HG03045 (cell line): ENCODE results near the gene TUBB3.
"Not testable (repeated sequence)": the region's sequence is repeated elsewhere in the genome, so short reads cannot be mapped to it uniquely, and the experiment has no call there.

ENCODE experiments used
- ATAC-seq: cut with Tn5 transposase; IDR thresholded peaks from one replicate; pipeline ENCODE4 v1.9.1; 2021; ENCODE audit warnings: mild to moderate bottlenecking, moderate library complexity; ENCODE audit not compliant: unreplicated experiment

The TUBB3 gene

DNA sequence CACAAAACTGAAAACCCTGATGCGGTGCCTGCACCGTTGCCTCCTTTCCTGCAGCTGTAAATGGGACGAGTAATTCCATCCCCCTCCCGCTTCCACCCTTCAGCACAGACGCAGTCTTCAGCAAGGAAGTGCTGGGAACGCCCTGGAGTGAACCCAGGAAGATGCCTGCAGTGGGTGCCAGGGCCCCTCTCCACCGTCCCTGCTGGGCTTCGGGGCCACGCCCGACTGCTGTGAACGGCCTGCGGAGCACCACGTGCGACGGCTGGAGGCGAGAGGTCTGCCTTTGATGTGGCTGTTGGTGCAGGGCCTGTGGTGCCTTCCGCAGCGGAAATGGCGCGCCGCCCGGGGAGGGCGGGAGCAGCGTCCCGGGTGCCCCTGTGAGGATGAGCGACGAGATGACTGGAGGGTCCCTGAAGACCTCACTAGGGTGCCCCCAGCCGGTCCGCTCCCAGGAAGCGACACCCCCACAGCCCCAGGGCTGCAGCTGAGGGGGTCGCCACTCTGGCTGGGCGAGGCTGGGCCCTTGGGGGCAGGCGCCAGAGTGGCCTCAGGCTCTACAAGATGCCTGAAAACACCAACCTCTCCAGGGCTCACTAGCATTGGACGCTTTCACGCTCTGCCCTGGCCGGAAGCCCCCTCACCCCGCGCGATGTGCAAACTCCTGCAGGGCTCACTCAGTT is 5.2 kb upstream of the TUBB3 start:
- peak; percentile 68 for ATAC-seq

DNA sequence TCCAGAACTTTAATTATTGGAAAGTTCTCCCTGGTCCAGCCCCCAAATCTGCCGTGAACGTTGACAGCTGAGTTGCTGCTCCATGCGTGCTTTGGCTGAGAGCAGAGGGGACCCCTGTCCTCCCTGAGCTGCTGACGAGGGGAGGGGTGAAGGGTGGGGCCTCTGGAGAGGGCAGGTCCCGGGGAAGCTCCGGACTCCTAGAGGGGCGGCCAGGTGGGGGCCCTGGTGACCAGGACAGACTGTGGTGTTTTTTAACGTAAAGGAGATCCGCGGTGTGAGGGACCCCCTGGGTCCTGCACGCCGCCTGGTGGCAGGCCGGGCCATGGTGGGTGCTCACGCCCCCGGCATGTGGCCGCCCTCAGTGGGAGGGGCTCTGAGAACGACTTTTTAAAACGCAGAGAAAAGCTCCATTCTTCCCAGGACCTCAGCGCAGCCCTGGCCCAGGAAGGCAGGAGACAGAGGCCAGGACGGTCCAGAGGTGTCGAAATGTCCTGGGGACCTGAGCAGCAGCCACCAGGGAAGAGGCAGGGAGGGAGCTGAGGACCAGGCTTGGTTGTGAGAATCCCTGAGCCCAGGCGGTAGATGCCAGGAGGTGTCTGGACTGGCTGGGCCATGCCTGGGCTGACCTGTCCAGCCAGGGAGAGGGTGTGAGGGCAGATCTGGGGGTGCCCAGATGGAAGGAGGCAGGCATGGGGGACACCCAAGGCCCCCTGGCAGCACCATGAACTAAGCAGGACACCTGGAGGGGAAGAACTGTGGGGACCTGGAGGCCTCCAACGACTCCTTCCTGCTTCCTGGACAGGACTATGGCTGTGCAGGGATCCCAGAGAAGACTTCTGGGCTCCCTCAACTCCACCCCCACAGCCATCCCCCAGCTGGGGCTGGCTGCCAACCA is 4.4 kb upstream of the TUBB3 start, which contains the start of gene MC1R:
Gene MC1R (plus strand): TSS at position 410 of the 895 bp plus-strand sequence. CDS start 397 bp downstream, at position 807.
- ATAC-seq = no peak

DNA sequence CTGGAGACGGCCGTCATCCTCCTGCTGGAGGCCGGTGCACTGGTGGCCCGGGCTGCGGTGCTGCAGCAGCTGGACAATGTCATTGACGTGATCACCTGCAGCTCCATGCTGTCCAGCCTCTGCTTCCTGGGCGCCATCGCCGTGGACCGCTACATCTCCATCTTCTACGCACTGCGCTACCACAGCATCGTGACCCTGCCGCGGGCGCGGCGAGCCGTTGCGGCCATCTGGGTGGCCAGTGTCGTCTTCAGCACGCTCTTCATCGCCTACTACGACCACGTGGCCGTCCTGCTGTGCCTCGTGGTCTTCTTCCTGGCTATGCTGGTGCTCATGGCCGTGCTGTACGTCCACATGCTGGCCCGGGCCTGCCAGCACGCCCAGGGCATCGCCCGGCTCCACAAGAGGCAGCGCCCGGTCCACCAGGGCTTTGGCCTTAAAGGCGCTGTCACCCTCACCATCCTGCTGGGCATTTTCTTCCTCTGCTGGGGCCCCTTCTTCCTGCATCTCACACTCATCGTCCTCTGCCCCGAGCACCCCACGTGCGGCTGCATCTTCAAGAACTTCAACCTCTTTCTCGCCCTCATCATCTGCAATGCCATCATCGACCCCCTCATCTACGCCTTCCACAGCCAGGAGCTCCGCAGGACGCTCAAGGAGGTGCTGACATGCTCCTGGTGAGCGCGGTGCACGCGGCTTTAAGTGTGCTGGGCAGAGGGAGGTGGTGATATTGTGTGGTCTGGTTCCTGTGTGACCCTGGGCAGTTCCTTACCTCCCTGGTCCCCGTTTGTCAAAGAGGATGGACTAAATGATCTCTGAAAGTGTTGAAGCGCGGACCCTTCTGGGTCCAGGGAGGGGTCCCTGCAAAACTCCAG is 3.4 kb upstream of the TUBB3 start:
- ATAC-seq = no peak

DNA sequence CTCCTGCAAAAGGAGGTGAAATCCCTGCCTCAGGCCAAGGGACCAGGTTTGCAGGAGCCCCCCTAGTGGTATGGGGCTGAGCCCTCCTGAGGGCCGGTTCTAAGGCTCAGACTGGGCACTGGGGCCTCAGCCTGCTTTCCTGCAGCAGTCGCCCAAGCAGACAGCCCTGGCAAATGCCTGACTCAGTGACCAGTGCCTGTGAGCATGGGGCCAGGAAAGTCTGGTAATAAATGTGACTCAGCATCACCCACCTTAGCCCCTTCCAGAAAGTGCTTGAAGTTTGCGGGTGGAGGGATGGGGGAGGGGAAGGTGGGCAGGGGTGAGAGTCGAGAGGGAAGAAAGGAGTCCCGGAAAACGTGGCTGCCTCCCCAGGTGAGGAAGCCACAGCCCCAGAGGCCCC is 2.4 kb upstream of the TUBB3 start:
- no peak for ATAC-seq

DNA sequence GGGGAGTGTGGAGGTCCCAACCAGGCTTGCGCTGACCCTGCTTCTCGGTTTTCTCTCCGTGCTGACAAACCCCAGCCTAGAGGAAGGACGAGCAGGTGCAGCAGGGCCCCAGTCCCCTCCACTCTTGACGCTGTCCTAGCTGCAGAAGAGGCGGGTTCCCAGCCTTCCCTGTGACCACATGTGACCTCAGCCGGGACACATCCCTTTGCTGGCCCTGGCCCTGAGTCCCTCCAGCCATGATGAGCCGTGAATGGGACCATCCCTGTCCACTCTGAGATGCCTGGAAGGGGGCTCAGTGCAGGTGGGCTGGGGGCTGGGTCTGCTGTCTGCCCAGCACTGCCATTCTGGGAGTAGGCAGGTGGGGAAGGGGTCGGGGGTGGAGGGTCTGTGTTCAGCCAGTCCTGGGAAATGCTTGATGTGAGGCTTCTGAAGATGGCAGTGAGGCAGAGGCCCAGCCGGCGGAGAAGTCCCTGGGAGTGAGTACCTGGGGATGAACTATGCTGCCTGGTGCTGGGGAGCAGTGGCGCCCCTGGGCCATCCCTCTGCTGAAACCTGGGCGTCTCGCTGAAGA is 1.9 kb upstream of the TUBB3 start:
- ATAC-seq = no peak

DNA sequence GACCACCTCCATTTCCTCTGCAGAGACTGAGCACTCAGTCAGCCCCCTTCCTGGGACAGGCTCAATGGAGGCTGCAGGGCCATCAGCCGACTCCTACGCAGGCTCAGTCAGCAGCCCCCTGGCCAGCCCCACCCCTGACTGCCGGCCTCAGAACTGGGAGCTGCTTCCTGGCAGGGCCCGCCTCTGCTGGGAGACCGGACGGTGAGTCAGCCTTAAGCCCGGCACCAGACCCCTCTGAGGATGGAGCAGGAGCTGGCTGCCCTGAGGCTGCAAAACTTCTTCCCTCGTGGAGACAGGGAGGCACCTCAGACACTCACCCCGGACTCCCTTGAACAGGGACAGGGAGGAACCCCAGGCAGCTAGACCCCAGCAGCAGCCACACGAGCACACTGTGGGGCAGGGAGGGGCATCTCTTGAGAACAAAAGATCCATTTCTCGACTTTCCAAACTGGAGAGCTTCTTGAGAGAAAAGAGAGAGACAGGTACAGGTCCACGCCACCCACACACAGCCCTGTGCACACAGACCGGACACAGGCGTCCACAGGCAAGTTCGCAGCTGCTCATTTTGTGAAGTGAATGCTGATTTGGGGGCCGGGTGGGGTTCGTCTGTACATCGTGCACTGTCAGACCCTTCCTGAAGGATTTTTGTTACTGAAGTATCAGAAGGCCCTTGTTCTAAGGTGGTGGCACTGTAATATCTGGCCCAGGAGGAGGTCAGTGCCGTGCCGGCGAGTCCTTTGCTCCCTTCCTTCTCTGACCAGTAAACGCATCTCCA is 1.3 kb upstream of the TUBB3 start:
- ATAC-seq = no peak

DNA sequence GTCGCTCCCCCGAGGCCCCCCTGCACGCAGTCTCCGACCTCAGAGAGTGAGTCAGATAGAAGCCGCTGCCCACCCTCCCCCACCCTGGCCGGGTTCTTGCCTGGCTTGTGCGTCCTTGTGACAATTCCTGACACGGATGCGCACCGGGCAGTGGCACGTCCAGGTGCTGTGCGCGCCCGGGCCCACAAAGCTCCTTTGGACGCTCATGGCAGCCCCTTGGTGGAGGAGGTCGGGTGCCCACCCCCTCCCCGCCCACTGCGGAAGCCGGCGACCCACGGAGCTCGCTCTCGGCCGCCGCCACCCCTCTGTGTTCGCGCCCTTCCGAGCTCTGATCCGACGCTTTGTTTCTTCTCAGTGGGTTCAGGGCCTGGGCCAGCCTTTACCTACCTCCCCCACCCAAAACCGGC is 662 bp upstream of the TUBB3 start:
- no peak for ATAC-seq

DNA sequence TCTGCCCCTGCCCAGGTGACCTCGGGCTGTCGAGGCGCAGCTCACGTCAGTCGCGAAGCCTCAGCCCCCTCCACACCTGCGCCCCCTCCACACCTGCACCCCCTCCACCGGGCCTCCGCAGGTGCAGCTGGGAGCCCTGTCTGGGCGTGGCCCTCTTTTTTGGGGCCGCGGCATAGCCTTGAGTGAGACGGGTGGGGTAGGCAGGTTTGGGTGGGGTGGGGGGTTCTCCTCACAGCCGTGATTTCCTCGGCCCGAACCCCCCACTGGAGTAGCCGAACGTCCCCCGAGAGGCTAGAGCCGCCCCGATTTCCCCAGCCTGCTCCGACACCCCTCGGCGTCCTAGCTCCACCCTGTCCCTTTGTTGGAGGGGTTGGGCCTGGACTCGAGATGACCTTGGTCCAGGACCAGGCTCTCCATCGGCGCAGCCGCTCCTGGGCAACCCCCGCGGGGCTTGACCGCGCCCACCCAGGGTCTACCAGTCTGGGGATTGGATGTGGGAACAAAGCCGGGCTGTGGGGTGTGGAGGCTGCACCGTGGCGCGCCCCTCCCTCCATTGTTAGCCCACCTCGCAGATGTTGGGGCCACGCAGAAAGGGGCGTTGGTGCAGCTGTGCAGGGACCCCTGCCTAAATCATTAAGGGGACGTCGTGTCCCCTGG is 626 bp downstream of the TUBB3 start:
- no peak for ATAC-seq

DNA sequence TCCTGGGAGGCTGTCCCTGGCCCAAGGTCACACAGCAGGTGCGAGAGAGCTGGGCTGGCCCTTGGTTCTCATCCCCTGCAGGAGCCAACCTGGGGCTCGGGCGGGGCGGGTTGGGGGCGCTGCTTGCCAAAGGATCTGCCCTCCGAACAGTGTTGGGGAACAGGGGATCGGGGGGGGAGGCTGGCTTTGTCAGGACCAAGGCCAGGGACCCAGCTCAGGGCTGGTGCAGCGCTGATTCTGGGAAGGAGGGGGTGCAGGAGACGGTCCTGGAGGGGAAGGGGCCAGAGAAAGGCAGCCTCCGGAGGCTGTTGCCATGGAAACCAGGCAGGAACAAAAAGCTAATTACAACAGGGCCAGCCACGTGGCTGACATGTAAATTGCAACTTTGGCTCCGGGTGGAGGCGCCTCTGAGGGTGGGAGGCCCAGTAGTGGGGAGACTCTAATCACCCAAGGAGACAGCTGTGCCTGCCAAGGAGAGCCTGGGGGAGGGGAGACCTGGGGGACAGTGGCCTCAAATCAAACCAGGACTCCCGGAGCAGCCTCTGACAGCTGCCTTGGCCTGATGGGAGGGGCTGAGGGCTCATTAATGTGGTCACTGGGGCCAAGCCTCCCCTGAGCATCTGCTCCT is 1.3 kb downstream of the TUBB3 start:
- no peak for ATAC-seq

DNA sequence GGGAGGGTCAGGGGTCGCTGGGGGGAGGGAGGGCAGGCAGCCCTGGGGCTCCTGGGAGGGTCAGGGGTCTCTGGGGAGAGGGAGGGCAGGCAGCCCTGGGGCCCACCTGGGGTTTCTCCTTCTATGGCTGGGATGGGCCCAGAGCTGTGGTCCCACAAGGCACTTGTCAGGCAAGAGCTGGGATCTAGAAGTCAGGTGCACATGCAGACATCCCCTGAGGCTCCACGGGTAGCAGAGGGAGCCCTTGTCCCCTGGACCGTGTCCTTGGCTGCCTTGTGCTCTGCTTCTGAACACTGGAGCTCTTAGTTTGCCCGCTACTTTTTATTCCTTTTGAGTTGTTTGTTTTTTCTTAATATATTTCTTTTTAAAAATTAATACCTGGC is 1.8 kb downstream of the TUBB3 start:
- ATAC-seq = no peak

DNA sequence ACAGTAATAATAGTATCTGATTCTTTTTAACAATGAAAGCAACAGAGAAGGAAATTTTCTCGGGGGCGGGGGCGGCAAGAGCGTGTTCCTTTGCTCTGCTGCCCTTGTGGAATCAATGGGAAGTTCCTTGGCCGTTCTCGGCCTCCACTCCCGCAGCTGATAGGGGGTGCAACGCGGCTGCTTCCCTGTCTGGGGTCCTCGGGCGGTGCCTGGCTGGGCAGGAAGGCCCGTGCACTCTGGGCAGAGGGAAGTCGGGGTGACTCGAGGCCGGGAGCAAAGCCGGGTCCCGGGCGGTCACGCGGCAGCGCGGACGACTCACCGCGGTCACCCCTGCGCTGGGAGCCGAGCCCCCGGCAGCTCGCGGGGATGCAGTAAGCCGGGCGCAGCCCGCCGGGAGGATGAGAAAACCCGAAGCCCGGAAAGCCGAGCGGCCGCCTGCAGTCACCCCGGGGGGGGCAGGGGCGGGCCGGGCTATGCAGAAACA is 2.5 kb downstream of the TUBB3 start:
- peak; percentile 11 for ATAC-seq

DNA sequence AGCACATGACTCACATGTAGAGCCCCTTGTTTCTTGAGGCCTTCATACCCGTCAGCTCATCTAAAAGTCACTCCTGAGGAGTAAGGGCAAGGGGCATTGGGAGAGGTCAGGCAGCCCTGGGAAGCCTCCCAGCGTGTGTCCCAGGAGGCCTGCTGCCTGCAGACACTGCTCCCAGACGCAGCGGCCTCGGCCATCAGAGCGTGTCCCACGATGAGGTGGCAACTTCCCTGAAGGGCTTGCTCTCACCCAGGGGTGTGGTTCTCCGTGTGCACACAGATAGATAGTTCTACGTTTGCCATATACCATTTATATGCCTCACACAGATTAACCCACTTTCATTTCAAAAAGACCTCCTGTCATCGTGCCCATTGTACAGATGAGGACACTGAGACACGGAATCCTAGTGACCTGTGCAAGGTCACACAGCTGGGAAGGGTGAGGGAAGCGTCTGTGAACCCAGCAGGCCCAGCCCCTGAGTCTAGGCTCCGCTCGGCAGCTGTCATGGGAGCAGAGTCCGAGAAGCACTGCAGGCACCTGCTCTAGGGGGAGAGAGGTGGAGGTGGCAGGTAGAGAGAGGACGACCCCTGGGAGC is 8.3 kb downstream of the TUBB3 start:
- no peak for ATAC-seq

DNA sequence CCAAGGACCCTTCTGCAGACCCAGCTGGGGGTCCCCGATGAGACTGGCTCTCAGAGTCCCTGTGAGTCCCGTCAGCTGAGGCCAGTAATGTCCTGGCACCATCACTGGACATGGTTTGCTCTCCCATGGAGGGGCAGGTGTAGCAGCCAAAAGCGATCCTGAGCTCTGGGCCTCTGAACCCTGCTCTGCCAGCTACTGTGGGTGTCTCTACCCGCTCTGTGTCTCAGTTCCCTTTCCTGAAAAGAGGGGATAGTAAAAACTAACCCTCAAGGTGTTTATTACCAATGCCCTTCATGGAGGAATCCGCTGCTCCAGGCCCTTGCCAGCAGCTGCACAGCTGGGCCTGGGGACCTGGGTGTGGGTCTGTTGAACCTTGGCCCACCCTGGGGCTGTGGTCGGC is 8.8 kb downstream of the TUBB3 start:
- no peak for ATAC-seq

DNA sequence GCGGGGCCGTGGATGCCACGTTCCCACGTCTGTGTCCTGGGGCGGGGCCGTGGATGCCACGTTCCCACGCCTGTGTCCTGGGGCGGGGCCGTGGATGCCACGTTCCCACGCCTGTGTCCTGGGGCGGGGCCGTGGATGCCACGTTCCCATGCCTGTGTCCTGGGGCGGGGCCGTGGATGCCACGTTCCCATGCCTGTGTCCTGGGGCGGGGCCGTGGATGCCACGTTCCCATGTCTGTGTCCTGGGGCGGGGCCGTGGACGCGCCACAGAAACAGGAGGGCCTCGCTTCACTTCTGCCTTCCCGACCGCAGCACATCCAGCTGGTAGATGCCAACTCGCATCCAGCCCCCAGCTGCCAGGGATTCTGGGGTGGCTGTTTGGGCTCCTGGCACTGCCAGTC is 10.9 kb downstream of the TUBB3 start:
- ATAC-seq = not testable (repeated sequence)

DNA sequence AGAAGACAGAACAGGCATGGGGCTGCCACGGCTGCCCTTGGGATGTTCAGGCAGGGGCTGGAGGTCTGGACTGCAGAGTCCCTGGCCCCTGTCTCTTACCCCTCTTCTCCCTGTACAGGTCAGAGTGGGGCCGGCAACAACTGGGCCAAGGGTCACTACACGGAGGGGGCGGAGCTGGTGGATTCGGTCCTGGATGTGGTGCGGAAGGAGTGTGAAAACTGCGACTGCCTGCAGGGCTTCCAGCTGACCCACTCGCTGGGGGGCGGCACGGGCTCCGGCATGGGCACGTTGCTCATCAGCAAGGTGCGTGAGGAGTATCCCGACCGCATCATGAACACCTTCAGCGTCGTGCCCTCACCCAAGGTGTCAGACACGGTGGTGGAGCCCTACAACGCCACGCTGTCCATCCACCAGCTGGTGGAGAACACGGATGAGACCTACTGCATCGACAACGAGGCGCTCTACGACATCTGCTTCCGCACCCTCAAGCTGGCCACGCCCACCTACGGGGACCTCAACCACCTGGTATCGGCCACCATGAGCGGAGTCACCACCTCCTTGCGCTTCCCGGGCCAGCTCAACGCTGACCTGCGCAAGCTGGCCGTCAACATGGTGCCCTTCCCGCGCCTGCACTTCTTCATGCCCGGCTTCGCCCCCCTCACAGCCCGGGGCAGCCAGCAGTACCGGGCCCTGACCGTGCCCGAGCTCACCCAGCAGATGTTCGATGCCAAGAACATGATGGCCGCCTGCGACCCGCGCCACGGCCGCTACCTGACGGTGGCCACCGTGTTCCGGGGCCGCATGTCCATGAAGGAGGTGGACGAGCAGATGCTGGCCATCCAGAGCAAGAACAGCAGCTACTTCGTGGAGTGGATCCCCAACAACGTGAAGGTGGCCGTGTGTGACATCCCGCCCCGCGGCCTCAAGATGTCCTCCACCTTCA is 11.7 kb downstream of the TUBB3 start:
- ATAC-seq = no peak

DNA sequence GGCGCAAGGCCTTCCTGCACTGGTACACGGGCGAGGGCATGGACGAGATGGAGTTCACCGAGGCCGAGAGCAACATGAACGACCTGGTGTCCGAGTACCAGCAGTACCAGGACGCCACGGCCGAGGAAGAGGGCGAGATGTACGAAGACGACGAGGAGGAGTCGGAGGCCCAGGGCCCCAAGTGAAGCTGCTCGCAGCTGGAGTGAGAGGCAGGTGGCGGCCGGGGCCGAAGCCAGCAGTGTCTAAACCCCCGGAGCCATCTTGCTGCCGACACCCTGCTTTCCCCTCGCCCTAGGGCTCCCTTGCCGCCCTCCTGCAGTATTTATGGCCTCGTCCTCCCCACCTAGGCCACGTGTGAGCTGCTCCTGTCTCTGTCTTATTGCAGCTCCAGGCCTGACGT is 12.5 kb downstream of the TUBB3 start:
- ATAC-seq = not testable (repeated sequence)

DNA sequence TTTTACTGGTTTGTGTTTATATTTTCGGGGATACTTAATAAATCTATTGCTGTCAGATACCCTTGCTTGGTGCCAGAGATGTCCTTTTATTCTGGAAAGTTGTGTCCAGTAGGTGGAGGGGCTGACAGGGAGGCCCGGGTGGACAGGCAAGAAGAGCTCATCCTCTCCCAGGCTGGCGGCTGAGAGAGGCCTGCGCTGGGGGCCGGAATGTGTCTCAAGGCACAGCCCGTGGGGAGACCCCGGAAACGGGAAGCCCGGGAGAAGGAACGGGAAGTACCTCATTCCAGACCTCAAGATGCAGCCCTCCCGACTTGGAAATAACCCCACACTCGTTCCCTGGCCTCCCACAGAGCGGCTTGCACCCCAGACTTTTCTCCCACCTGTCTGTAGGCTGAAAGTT is 12.9 kb downstream of the TUBB3 start:
- no peak for ATAC-seq

DNA sequence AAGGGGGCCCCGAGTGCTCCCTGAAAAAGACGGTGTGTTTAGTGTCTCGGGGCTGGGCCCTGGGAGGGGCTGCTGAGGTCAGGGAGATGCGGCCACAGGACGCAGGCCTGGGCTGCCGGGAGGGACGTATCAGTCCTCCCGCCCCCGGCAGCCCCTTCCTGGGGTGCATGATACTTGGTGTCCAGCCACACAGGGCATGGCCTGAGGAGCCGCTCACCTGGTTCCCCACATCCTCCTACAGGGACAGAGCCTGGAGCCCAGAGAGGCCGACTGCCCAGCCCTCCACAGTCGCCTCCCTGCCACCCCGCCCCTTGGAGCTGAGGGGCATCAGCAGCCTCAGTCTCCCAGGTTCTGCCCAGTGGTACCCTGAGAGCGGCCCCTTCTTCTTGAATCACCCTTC is 13.4 kb downstream of the TUBB3 start:
- ATAC-seq = no peak
